ENCODE data around the gene NDUFS1.
A peak's percentile ranks its signal among the peaks of the same experiment; 100 is the strongest.
"Not testable (repeated sequence)": the region's sequence is repeated elsewhere in the genome, so short reads cannot be mapped to it uniquely, and the experiment has no call there.

Gene NDUFS1

DNA sequence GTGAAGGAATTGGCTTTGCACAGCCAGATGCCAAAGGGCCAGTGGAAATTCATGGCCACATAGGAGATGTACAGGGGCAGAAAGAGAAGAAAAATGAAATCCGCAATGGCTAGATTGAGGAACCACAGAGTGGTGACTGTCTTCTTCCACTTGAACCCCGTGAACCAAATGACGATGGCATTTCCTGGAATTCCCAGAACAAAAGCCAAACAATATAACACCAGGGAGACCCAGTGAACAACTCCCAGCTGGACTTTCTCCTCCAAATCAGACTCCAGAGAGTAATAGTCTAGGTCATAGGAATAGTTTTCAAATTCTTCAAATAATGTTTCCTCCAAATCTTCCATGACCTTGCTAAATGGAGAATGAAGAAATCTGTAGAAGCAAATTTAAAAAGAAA is 17.7 kb upstream of the NDUFS1 start:
- DNase-seq (no peak), ATAC-seq (replicated peaks) (no peak)
- Mint-ChIP-seq H3K4me3 (no peak overlapping the region), H3K27ac (no peak overlapping the region), H3K27me3 (peaks cover 5 to 9% of the 10 kb centered on the region in 2 donors), H3K9me3 (no peaks in the 10 kb centered on the region), H3K4me1 (no peaks in the 10 kb centered on the region), H3K36me3 (peaks cover 2 to 3% of the 10 kb centered on the region in 2 donors)

DNA sequence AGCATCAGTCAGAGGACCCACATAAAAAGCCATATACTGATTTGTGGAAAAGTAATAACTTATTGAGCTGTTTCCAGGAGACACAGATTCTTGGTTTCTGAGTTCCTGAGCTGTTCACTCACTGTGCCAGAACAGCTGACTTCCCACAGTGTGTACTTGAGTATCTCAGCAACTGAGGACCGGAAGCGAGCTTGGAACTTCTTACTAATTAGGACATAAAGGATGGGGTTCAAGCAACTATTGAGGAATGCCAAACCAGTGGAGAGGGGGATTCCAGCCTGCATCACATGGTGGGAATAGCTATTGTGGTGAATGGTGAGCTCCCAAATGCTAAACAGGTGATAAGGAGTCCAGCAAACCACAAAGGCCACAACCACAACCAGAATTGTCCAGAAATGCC is 16.9 kb upstream of the NDUFS1 start:
- Mint-ChIP-seq H3K4me3 (no peak overlapping the region), H3K27ac (no peak overlapping the region), H3K4me1 (no peaks in the 10 kb centered on the region), H3K27me3 (peaks cover 5 to 9% of the 10 kb centered on the region in 2 donors), H3K36me3 (peaks cover 5% of the 10 kb centered on the region in 2 donors), H3K9me3 (no peaks in the 10 kb centered on the region)
- DNase-seq (no peak), ATAC-seq (replicated peaks) (no peak)

DNA sequence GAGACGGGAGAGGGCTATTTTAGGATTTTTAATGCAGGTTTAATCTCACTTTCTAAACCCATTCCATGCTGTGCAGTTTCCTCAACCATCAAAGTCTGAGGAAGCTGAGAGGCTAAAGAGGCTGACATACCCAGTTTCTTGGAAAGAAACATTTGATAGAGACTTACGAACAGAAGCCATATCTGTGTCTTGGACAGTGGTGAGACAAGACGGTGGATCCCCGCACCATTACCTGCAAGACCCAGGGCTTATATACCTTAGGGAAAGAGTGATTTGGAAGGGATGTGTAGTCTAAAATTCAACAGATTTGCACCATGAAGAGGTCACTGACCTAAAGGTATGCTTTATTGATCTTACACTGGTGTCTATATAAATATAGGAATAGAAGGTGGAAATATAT is 13.9 kb upstream of the NDUFS1 start:
- peaks cover 5 to 9% of the 10 kb centered on the region in 2 donors for H3K27me3 Mint-ChIP-seq
- DNase-seq (no peak), ATAC-seq (replicated peaks) (no peak)
- H3K36me3 Mint-ChIP-seq = peaks cover 28% of the 10 kb centered on the region in 2 donors
- H3K4me1 Mint-ChIP-seq = no peaks in the 10 kb centered on the region
- no peaks in the 10 kb centered on the region for H3K9me3 Mint-ChIP-seq
- H3K27ac Mint-ChIP-seq = no peak overlapping the region
- no peak overlapping the region for H3K4me3 Mint-ChIP-seq

DNA sequence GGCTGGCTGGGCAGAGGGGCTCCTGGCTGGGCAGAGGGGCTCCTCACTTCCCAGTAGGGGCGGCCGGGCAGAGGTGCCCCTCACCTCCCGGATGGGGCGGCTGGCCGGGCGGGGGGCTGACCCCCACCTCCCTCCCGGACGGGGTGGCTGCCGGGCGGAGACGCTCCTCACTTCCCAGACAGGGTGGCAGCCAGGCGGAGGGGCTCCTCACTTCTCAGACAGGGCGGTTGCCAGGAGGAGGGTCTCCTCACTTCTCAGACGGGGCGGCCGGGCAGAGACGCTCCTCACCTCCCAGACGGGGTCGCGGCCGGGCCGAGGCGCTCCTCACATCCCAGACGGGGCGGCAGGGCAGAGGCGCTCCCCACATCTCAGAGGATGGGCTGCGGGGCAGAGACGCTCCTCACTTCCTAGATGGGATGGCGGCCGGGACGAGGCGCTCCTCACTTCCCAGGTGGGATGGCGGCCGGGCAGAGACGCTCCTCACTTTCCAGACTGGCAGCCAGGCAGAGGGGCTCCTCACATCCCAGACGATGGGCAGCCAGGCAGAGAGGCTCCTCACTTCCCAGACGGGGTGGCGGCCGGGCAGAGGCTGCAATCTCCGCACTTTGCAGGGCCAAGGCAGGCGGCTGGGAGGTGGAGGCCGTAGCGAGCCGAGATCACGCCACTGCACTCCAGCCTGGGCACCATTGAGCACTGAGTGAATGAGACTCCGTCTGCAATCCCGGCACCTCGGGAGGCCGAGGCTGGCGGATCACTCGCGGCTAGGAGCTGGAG is 12.6 kb upstream of the NDUFS1 start:
- H3K27ac Mint-ChIP-seq = peak overlapping the region; percentile 25
- H3K36me3 Mint-ChIP-seq = peaks cover 33 to 39% of the 10 kb centered on the region in 2 donors
- ATAC-seq (replicated peaks); H3K4me1 Mint-ChIP-seq; DNase-seq; H3K9me3 Mint-ChIP-seq; H3K27me3 Mint-ChIP-seq; H3K4me3 Mint-ChIP-seq: not testable (repeated sequence)

DNA sequence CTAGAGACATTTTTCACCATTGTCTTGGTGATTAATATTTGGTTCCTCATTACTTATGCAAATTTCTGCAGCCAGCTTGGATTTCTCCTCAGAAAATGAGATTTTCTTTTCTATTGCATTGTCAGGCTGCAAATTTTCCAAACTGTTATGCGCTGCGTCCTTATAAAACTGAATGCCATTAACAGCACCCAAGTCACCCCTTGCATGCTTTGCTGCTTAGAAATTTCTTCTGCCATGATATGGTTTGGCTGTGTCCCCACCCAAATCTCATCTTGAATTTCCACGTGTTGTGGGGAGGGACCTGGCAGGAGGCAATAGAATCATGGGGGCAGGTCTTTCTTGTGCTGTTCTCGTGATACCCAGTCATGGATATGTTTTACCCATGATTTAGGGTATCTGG is 9.0 kb upstream of the NDUFS1 start:
- ATAC-seq (replicated peaks); H3K4me3 Mint-ChIP-seq; DNase-seq; H3K4me1 Mint-ChIP-seq; H3K9me3 Mint-ChIP-seq; H3K27ac Mint-ChIP-seq; H3K27me3 Mint-ChIP-seq: not testable (repeated sequence)
- peaks cover 43 to 48% of the 10 kb centered on the region in 2 donors for H3K36me3 Mint-ChIP-seq

DNA sequence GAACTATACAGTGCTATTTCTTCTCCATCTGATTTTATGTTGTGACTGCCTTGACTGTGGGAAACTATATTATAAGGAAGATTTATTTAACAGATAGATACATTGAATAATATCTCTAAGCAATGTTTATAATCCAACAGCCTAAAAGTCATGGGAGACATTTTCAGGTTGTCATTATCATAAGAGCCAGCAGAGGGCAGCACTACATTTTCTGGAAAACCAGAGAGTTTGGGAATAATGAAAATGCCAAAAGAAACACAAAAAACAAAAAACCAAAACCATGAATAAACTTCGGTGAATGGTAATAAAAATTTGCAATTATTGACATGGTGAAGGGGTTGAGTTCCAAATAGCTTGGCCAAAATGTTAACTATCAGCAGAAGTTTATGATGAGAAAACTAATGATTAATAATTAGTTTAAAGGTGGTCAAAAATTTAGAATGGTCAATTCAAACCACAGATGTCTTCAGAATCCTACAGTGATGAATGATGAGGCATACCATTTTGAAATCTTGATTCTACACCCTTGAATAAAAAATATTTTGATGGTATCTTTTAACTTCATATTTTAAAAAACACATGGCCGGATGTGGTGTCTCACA is 5.1 kb upstream of the NDUFS1 start:
- DNase-seq (no peak), ATAC-seq (replicated peaks) (no peak)
- Mint-ChIP-seq H3K27ac (no peak overlapping the region), H3K36me3 (peaks cover 47 to 58% of the 10 kb centered on the region in 2 donors), H3K9me3 (no peaks in the 10 kb centered on the region), H3K4me1 (peaks cover 18 to 30% of the 10 kb centered on the region in 2 donors), H3K27me3 (no peaks in the 10 kb centered on the region), H3K4me3 (no peak overlapping the region)

DNA sequence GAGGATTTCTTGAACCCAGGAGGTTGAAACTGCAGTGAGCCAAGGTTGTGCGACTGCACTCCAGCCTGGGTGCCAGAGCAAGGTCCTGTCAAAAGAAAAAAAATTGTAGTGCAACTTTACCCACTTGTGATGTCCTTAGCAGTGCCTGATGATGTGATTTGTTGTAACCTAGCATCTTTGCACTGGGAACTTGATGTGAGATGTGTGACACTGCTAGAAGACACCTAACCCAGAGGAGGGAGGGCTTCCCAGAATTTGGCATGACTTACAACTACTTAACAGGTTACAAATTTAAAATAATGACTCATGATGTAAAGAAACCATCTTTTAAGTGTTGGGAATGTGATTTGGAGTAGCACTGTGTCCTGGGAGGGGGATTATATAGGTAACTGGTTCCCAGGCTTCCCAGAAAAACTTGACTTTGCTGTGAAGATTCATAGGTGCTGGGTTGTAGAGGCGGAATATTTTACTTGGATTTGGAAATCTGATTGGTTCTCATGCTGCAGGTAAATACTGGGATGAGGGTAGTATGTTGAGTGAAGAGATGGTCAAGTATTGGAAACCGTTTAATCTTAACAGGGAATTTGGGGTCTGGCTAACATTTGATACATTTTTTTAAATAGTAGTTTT is 4.1 kb upstream of the NDUFS1 start:
- Mint-ChIP-seq H3K4me3 (peak overlapping the region; percentile 1 to 15), H3K27ac (peak overlapping the region; percentile 48), H3K4me1 (peaks cover 18 to 31% of the 10 kb centered on the region in 2 donors), H3K36me3 (peaks cover 40 to 52% of the 10 kb centered on the region in 2 donors), H3K27me3 (no peaks in the 10 kb centered on the region), H3K9me3 (no peaks in the 10 kb centered on the region)
- ATAC-seq (replicated peaks) = no peak
- no peak for DNase-seq

DNA sequence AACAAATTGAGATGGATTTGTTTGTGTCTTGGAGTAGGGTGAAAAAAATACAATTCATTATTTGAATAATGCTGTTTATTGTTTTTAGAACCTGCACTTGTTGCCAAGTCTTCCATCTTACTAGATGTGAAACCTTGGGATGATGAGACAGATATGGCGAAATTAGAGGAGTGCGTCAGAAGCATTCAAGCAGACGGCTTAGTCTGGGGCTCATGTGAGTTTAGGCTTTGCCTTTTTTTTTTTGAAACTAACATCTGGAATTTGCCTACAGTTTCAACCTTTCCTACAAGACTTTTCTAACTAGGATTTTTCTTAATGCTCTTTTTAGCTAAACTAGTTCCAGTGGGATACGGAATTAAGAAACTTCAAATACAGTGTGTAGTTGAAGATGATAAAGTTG is 3.2 kb upstream of the NDUFS1 start:
- not testable (repeated sequence) for H3K9me3 Mint-ChIP-seq; H3K27me3 Mint-ChIP-seq; DNase-seq; ATAC-seq (replicated peaks)
- Mint-ChIP-seq H3K4me3 (peak overlapping the region in 1 of 2 donors; percentile 28), H3K4me1 (peaks cover 21 to 40% of the 10 kb centered on the region in 2 donors), H3K36me3 (peaks cover 39 to 49% of the 10 kb centered on the region in 2 donors), H3K27ac (peak overlapping the region; percentile 51)

DNA sequence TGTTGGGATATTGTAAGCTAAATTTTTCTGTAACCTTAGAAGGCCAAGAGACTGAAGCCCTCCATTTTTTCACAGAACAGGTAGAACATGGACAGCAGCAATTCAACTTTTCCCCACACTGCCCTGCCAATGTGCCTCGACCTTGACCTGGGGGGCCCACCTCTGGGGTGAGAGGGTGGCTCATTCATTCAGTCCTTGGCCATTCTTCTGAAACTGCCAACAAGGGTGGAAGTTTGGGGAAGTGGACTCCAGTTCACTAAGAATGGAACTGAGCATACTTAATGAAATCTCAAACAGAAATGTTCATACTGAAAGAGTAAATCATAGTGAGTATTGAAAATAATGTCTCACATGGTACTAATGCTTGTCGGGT is 1.5 kb upstream of the NDUFS1 start:
- Mint-ChIP-seq H3K4me3 (peak overlapping the region; percentile 98 to 99), H3K4me1 (peaks cover 21 to 40% of the 10 kb centered on the region in 2 donors), H3K9me3 (no peaks in the 10 kb centered on the region), H3K27ac (peak overlapping the region; percentile 99), H3K36me3 (peaks cover 31 to 40% of the 10 kb centered on the region in 2 donors), H3K27me3 (no peaks in the 10 kb centered on the region)
- DNase-seq (peak; percentile 19), ATAC-seq (replicated peaks) (peak in 1 of 2 donors; percentile 8)

DNA sequence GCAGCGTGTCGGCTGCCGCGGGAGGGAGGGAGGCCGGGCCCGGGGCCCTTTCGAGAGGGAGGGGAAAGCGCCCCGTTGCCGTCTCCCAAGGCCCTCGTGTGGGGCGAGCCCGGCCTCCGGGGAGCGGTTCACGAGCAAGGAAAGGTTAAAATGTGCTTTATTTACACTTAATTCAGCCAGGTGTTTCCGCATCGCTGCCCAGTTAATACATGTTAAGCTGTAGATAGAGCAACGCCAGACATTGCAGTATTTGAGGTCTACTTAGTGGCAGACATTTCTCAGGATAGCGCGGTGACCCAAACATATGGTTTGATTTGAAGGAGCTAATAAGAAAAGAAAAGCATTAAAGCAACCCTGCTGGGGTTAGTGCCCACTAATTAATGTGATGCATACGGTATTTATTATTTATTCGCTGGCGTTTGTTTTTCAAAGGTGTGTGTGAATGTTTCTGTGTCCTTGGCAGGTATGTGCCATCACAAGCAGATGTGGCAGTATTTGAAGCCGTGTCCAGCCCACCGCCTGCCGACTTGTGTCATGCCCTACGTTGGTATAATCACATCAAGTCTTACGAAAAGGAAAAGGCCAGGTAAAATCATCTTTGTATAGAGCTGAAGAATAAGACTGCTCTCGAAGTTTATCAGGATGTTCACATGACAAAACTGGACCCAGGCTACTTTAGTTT is 1.0 kb upstream of the NDUFS1 start:
- peaks cover 31 to 40% of the 10 kb centered on the region in 2 donors for H3K36me3 Mint-ChIP-seq
- ATAC-seq (replicated peaks) = peak; percentile 68
- H3K27me3 Mint-ChIP-seq = no peaks in the 10 kb centered on the region
- peak overlapping the region; percentile 98 to 99 for H3K4me3 Mint-ChIP-seq
- no peak for DNase-seq
- H3K27ac Mint-ChIP-seq = peak overlapping the region; percentile 99
- no peaks in the 10 kb centered on the region for H3K9me3 Mint-ChIP-seq
- H3K4me1 Mint-ChIP-seq = peaks cover 21 to 40% of the 10 kb centered on the region in 2 donors

DNA sequence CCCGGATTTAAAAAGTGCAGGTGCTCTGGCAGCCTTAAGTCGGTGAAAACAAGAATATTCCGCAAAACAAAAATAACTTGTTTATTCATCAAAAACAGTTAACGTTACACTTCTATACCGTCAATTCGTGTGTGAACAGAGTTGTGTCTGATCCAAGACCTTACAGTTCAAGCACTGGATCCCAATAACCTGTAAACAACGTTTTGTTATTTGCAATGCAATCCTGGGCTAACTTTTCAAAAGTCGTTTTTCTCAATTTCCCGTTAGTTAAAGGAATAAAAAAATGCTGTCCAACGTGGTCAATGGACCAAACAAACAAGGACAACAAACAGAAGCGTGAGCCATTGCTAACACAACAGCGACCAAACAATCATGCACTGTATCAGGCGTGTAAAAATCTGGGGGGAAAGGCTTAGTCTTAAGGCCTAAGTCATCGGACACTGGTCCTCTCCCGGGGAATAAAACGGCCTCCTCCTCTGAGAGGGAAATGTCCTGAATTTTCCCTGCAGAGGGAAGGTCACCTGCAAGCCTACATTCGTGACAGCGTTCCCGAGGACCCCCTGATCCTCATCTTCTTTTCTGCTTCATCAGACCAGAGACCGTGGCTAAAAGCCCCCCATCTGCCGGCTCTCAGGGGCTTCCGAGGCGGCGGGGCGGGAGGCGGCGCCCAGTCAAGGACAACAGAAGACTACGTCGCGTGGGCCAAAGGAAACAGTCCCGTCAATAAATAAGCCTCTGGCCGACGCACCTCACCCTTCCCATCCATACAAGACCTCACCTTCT is 490 bp downstream of the NDUFS1 start:
- ATAC-seq (replicated peaks) (peak; percentile 10 to 13), DNase-seq (no peak)
- Mint-ChIP-seq H3K9me3 (no peaks in the 10 kb centered on the region), H3K27me3 (no peaks in the 10 kb centered on the region), H3K36me3 (peaks cover 29 to 40% of the 10 kb centered on the region in 2 donors), H3K27ac (peak overlapping the region; percentile 99), H3K4me3 (peak overlapping the region; percentile 98 to 99), H3K4me1 (peaks cover 23 to 45% of the 10 kb centered on the region in 2 donors)

DNA sequence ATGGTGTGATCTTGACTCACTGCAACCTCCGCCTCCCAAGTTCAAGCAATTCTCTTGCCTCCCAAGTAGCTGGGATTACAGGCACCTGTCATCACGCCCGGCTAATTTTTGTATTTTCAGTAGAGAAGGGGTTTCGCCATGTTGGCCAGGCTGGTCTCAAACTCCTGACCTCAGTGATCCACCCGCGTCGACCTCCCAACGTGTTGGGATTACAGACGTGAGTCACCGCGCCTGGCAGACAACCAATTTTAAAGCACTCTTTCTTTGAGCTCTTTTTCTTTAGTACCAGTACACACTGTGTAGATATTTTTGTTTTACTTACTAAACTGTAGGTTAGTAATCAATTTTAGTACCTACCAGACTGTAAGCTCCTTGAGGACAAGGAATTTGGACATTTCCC is 2.2 kb downstream of the NDUFS1 start:
- not testable (repeated sequence) for H3K9me3 Mint-ChIP-seq; H3K27ac Mint-ChIP-seq; H3K4me3 Mint-ChIP-seq; ATAC-seq (replicated peaks); DNase-seq; H3K27me3 Mint-ChIP-seq
- Mint-ChIP-seq H3K36me3 (peaks cover 19 to 24% of the 10 kb centered on the region in 2 donors), H3K4me1 (peaks cover 13 to 30% of the 10 kb centered on the region in 2 donors)

DNA sequence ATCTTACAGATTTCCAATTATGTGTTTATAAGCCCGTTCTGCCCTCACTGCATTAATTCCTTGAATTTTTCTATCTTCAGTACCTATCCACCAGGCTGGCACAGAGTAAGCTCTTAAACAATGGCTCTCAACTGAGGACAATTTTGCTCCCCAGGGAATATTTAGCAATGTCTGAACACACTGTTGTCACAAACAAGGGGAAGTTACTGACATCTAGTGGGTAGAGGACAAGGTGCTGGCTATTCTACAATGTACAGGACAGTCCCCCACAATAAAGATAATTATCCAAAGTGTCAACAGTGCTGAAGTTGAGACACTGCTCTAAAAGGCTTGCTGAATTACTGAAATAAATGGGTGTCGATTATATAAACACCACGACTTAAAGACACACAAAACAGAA is 5.0 kb downstream of the NDUFS1 start:
- no peak for ATAC-seq (replicated peaks)
- DNase-seq = no peak
- H3K9me3 Mint-ChIP-seq = no peaks in the 10 kb centered on the region
- H3K36me3 Mint-ChIP-seq = peaks cover 14 to 25% of the 10 kb centered on the region in 2 donors
- H3K27ac Mint-ChIP-seq = no peak overlapping the region
- no peaks in the 10 kb centered on the region for H3K27me3 Mint-ChIP-seq
- H3K4me3 Mint-ChIP-seq = no peak overlapping the region
- peaks cover 14 to 24% of the 10 kb centered on the region in 2 donors for H3K4me1 Mint-ChIP-seq

DNA sequence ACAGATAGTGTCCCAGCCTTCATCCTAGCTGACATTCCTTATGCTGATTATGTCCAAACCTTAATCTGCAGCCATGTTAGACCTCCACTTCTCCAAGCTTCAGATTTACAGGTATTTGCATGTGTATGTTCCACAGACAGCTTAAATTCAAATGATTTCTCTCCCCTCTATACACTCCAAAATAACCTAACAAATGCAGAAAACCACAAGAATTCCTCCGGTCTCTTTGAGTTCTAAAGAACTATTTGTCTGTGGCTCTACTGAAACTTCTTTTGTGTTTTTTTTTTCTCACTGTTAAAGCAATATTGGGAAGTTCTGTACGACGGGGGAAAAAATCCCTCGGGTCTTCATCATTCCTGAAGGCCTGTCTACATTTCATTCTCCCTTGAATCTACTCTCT is 8.6 kb downstream of the NDUFS1 start:
- H3K27ac Mint-ChIP-seq = no peak overlapping the region
- H3K9me3 Mint-ChIP-seq = no peaks in the 10 kb centered on the region
- H3K36me3 Mint-ChIP-seq = peaks cover 16 to 37% of the 10 kb centered on the region in 2 donors
- H3K4me3 Mint-ChIP-seq = no peak overlapping the region
- DNase-seq (no peak), ATAC-seq (replicated peaks) (no peak)
- H3K4me1 Mint-ChIP-seq = peaks cover 11 to 14% of the 10 kb centered on the region in 2 donors
- H3K27me3 Mint-ChIP-seq = no peaks in the 10 kb centered on the region

Measured in stimulated activated naive B cell treated with anti-CD40 and anti-IgM and Interleukin-4, amounts not matched to agents 10 μg/mL and 1 μg/mL and 100 μg/mL, for 72 hours (primary cell).